DMS 273 (cell line): ENCODE measurements around the gene DRAXIN.
A peak's percentile ranks its signal among the peaks of the same experiment; 100 is the strongest.

Experiments
- DNase-seq: peaks from one replicate; lab custom pipeline; 2025; ENCODE audit not compliant: unreplicated experiment; lab: John Stamatoyannopoulos, UW

DRAXIN gene

DNA sequence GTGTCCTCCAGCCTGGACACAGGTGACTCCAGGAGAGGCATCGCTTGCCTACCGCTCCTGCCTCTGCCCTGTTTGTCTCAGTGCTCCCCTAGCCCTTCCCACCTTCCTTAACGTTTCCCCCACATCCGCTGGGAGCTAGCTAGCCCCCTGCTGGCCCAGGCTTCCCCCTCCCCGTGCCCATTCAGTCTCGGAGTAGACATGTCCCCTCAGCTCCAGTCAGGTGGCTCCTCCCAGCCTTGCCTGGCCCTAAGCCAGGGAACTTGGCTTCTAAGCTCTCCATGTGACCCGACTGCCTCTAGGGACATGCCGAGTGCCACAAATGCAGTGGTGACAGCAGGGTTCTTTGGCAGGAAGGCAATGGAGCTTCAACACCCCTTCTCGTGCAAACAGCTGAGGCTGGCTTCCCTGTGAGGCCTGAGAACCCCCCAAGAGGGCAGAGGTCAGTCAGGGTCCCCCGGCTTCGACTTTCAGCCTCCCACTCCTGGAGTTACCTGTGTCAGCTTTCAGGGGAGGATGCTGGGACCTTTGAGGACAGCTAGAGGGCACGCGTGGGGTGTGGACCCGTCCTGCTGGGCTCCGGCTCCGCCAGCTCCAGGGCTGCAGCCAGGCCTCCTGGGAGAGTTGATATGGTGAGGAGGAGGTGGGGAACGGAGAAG lies 16.2 kb downstream of the DRAXIN start:
- DNase-seq = peak; percentile 75

DNA sequence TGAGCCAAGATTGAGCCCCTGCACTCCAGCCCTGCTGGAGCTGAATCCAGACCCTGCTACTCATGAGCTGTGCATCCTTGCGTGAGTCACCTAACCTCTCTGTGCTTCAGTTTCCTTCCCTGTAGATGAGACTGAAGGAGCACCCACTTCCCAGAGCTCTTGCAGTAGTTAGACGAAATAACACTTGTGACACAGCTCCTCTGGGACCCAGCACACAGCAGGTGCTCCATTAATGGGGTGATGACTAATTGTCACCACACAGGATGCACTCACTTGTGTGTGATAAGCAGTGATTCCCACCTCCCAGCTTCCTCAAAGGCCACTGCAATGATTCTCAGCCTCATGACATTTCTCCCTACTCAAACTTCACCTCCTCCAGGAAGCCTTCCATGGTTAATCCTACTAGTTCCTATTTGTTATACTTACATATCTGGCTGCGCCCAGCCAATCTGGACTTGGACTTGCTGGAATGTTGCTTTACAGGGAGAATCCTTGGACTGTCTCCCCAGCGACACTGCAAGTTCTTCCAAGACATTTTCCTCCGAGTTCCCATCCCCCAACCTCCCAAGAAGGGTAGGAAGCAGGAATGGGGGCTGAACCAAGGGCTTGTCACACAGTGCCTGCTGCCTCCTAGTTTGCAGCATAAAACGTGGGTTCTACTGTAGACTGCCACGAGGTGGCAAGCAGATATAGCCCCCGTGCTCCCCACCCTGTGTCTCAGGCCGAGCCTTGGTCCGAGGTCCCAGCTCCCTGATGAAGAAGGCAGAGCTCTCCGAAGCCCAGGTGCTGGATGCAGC lies 17.2 kb downstream of the DRAXIN start:
- DNase-seq = no peak

DNA sequence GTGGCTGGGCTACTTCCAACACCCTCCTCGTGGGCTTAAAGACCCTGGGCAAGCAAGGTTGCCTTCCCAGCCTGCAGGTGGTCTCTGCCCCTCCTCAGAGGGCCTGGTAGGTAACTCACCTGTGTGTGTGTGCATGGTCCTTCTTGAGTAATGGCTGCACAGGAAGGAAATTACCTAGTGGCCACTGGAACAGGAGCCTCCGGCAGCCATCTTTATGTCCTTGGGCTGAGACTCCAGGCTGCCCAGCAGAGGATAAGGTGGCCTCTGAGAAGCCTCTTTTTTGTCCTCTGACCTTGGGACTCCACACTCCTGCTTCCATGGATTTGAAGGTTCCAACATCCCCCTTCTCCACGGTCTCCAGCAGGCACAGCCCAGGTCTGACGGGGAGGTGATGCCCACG lies 20.0 kb downstream of the DRAXIN start:
- DNase-seq = no peak

DNA sequence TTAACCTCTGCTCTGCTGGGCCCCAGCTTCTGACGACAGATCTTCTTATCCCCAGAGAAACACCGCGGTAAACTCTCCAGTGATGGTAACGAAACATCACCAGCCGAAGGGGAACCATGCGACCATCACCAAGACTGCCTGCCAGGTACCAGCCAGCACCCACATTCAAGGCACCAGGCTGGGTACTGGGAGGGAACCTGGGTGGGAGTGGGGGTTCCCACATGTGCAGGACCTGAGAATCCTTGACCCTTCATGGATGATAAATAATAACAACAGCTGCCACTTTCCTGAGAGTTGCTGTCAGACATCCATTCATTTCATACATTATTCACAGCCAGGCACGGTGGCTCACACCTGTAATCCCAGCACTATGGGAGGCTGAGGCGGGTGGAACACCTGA lies 20.8 kb downstream of the DRAXIN start:
- no peak for DNase-seq

DNA sequence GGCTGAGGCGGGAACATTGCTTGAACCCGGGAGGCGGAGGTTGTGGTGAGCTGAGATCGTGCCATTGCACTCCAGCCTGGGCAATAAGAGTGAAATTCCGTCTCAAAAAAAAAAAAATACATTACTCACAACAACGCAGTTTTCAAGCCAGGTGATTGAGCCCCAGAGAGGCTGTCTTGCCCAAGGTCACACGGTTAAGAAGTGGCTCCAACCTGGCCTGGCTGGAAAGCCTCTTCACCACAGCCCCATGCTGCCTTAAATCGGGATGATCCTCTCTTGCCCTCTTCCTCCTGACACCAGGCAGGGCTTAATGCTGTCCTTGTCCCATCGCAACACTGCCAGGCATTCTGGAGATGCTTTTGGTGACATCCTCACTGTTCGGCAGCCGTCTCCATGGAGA lies 21.6 kb downstream of the DRAXIN start:
- no peak for DNase-seq

DNA sequence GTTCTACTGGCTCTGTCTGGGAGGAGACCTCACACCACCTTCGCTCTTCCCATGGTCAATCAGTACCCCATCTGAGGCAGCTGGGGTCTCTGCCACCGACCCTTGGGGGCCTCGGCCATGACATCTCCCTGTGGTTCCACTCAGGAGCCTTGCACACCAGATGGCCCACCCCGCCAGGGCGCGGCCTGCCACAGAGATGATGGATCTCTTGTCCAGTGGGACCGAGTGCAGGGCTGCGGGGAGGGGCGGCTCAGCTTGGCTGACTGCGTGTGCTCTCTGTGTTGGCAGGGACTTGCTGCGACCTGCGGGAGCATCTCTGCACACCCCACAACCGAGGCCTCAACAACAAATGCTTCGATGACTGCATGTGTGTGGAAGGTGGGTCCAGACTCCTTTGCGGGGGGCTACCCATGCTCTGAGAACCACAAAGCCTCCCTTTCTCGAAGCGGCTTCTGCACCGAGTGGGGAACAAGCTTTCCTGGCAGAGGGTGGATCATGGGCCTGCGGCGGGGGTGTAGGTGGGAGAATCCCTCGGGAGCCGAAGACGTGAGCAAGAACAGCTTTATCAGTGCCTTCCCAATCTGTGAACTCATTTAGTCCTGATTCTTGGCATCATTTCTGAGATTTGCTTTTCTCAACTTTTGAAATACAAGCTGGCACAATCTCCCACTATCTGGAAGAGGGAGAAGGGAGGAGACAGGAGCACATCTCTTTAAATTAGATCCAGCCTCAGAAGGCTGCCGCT lies 23.5 kb downstream of the DRAXIN start:
- peak; percentile 85 for DNase-seq

DNA sequence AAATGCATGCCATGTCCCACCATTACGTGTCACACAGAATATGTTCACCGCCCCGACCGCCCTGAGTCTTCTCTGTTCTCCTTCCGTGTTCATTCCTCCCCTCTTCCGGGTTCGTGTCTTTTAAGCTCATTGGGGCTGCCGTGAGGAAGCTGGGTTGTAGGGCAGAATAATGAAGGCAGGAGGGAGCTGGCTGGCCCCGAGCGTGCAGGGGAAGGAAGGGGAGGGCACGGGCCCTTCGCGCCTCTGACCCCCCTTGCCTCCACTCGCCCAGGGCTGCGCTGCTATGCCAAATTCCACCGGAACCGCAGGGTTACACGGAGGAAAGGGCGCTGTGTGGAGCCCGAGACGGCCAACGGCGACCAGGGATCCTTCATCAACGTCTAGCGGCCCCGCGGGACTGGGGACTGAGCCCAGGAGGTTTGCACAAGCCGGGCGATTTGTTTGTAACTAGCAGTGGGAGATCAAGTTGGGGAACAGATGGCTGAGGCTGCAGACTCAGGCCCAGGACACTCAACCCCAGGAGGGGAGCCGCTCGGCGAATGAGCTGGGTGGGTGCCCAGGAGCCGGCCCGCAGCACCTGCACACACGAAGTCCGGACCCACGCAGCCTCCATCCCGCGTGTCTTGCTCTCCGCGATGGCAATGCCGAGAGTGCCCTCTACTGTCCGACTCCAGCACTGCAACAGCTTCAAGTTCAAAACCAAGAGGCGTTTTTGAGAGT lies 28.0 kb downstream of the DRAXIN start:
- peak; percentile 87 for DNase-seq

DNA sequence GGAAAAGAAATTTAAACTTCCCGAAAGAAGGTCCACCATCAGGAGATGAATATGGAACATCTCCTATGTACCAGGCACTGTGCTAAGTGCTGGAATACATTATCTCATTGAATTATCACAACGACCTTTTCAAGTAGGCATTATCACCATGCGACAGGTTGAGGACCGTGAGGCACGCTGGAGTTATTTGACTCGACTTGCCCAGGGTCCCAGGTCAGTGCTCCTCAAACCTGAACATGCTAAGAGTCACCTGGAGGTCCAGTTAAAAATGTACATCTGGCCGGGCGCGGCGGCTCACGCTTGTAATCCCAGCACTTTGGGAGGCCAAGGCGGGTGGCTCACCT lies 28.5 kb downstream of the DRAXIN start:
- no peak for DNase-seq

DNA sequence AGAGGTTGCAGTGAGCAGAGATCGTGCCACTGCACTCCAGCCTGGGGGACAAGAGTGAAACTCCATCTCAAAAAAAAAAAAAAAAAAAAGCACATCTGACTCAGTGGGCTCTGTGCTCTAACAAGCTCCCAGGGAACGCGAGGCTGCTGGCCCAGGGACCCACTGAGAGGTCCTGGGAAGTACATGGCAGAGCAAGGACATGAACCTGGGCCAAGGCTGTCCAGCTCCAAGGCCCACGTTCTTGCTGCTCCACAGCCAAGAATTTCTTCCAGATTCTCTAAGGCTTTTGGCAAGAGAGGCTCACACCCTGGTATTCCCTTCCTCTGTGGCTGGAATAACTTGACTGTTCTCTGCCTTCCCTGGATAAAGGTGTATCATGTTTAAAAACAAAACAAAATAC lies 29.0 kb downstream of the DRAXIN start:
- no peak for DNase-seq

DNA sequence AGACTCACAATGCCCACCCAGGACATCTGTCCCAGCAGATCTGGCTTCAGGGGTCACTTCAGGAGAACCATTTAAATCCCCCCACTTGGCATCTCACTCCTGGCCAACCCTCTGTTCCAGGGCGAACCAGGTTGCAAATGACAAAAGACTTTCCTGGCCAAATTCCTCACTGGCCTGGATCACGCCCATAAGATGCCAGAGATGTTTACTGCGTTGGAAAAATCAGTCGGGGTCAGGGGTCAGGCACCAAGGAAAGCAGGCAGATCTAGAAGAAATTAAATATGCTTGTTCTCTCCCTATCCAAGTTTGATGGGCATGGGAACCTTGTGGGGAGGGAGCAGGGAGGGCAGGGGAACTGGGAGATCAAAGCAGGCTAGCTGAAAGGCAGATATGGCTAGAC lies 29.8 kb downstream of the DRAXIN start:
- DNase-seq = no peak

DNA sequence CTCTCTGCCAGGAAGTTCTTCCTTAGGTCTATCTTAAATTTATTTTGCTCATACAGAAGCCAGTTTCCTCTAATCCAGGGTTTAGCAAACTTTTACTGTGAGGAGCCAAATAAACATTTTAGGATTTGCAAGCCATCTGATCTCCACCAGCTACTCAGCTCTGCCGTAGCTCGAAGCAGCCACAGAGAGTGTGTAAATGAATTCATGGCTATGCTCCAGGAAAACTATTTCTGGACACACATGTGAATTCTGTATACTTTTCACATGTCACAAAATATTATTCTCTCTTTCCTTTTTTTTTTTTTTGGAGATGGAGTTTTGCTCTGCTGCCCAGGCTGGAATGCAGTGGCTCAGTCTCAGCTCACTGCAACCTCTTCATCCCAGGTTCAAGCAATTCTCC lies 31.0 kb downstream of the DRAXIN start:
- DNase-seq = no peak

DNA sequence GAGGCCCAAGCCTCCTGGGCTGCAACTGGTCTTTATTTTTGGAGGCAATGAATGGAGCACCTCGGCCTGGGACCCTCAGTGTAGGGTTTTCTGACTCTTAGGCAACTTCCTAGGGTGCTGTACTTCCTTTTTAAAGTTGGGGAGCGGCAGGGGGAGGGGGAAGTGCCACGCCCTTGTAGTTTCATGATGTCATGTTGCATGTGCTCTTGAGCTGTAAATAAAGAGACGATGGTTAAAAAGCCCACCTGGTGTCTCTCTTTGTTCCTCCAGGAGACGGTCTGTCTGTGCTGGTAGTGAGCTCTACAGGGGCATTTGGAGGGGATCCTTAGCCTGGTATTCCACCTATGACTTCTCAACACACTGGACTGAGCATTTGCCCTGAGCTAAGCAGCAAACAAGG lies 34.1 kb downstream of the DRAXIN start:
- no peak for DNase-seq

DNA sequence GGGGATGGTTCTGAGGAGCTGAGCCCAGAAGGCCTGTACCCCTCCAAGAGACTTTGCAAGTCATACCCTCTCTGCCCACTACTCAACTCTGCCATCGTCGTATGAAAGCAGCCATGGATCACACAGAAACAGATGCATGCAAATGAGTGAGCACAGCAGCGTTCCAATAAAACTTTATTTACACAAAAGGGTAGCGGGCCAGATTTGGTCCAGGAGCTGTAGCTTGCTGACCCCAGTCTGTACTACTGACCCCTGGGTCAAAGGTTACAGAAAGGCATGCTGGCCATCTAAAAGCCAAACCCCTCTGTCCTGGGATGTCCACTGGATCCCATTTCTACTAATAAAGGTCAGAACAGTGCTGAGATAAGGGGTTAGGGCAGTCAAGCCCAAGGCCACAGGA lies 35.6 kb downstream of the DRAXIN start:
- DNase-seq = no peak

DNA sequence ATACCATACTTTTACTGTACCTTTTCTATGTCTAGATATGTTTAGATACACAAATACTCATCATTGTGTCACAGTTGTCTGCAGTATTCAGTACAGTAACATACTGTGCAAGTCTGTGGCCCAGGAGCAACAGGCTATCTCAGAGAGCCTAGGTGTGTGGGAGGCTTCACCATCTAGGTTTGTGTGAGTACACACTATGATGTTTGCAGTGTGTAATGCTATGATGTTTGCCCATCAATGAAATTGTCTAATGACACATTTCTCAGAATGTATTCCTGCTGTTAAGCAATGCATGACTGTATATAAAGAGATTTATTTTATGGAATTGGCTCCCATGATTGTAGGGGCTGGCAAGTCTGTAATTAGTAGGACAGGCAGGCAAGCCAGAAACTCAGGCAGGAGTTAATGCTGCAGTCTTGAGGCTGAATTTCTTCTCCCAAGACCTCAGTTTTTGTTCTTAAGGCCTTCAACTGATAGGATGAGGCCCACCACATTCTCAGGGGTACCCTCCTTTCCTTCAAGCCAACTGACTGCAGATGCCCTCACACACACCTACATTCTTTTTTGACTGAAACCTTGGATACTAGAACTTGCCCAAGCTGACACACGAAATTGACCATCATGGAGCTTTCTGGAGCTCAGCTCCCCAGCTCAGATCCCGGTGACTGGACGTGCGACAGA lies 36.8 kb downstream of the DRAXIN start:
- DNase-seq = no peak

DNA sequence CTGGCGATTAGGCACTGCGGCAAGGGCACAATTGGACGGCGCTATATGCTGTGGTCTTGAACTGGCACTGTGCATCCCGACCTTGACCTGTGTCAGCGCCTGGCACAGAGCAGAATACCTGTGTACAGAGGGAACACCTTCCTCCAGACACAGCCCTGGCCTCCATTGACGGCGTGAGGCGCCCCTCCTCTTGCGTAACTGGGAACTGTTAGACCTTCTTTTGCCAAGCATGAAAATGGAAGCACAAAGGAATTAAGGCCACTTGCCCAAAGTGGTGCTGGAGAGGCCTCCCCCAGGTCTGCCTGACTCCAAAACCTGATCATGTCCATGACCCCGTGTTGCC lies 37.6 kb downstream of the DRAXIN start:
- no peak for DNase-seq

DNA sequence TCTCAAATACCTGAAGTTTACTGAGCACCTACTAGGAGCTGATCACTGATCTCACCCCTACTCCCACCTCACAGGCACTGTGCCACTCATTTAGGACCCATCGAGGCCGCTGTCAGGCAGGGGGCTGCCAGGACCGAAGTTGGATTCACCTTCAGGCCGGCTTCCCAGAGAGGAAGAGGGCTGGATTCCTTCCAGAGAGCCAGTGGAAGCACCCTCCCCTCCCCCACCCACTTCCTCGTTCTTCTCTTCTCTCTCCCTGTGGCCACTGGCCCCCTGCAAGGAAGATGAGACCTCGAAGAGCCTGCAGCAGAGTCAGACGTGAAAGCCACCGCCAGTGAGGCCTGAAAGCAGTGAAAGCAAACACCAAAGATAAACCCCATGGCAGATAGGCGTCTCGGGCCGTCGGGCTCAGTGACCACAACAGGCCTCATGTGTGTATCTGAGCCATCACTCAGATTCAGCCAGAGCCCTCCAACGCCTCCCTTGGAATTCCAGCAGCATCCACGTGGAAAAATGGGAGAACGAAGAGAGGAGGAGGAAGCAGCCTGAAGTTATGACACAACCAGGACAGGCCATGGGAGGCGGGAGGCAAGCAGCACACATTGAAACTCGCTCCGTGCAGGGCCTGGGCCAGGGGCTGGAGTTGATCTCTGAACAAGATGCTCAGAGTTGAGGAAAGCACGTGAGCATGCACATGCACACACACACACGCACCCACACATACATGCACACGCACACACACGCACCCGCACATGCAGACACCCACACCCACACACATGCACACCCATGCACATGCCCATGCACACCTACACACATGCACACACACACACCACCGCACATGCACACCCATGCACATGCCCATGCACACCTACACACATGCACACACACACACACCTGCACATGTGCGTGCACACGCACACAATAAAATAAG lies 38.3 kb downstream of the DRAXIN start:
- no peak for DNase-seq

DNA sequence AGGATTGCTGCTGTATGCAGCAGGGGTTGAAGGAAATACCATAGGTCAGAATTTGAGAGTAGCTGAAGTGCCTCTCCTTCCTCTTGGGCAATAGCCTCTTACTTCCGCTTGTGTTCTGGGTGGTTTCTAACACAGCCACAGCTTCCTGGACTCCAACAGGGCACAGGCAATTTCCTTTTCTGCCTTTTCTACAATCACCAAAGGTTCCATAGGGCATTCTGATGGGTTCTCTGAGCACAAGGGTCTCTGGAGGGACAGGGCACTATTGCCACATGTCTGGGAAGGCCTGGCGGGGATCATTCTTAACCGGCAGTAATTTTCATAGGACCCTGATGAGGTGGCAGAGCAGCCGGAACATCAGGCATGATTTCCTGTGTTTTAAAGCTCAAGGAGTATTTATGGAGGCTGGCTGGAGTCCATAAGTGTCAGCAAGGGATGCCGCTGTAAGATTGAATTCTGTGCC lies 39.0 kb downstream of the DRAXIN start:
- DNase-seq = no peak

DNA sequence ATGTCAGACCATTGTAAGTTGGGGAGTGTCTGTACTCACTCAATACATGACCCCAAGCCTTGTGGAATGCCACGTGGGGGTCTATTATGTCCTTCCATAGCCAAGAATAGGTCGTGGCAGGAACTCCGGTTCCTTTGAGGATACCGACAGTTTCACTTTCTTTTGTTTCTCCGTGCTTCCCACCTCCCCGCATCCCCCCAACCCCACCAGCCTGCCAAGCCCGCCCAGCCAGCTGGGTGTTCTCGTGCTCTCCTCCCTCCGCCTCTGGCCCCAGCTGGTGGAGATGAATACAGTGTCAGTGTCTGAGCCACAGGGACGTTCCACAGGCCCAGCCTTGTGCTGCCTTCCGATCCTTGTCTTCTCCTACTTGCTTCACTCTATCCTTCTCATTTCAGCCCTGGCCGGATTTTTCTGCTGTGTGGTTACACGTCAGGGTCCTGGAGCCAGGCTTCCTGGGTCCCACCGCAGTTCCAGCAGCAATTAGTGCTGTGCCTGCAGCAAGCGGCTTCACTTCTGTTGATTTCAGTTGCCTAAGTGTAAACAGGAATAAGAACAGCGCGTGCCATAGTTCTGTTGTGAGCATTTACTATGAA lies 40.3 kb downstream of the DRAXIN start:
- peak; percentile 63 for DNase-seq

DNA sequence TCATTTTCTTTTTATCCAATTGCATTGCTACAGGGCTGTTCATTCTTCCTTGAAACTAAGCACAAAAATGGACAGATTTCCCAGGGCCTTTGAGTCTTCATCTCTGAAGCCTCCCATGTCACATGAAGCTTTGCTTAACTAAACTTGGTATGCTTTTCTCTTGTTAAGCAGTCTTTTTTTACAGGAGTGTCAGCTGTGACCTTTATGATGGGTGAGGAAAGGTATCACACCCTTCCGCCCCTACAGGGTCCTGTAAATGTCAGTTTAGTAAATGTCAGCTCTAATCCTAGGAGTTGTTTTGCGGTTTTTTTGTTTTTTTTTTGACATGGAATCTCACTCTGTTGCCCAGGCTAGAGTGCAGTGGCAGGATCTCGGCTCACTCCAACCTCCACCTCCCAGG lies 41.8 kb downstream of the DRAXIN start:
- no peak for DNase-seq

DNA sequence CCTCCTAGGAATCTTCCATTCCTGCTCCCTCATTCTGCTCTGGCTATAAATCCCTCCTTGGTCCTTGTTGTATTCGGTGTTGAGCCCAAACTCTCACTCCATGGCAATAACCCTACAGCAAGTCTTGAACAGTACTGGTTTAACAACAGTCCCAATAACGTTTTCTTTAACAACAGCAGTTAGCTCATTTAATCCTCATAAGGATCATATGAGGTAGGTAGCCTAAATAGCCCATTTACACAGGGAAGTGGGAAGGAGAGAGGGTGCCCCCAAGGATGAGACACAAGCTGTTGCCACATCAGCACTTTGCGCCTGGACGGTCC lies 44.0 kb downstream of the DRAXIN start:
- DNase-seq = no peak
